ENCODE data around the gene CPLX1.

Gene CPLX1

GRCh38 chr4:825971-826330 lies at the start of gene CPLX1:
CPLX1 (minus strand) TSS chr4:826129; CDS start chr4:824522, 1,607 bp downstream.
- H3K4me3 ChIP-seq (ENCODE audit: low read length) = no peak within 1 kb of the TSS
- TF ChIP-seq, protein P1, sequence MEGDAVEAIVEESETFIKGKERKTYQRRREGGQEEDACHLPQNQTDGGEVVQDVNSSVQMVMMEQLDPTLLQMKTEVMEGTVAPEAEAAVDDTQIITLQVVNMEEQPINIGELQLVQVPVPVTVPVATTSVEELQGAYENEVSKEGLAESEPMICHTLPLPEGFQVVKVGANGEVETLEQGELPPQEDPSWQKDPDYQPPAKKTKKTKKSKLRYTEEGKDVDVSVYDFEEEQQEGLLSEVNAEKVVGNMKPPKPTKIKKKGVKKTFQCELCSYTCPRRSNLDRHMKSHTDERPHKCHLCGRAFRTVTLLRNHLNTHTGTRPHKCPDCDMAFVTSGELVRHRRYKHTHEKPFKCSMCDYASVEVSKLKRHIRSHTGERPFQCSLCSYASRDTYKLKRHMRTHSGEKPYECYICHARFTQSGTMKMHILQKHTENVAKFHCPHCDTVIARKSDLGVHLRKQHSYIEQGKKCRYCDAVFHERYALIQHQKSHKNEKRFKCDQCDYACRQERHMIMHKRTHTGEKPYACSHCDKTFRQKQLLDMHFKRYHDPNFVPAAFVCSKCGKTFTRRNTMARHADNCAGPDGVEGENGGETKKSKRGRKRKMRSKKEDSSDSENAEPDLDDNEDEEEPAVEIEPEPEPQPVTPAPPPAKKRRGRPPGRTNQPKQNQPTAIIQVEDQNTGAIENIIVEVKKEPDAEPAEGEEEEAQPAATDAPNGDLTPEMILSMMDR (conservative IDR thresholded peaks at IDR 0.05; ENCODE audit: low read depth, low read length) = no peak
- DNase-seq (ENCODE audit: low read depth) = no peak

- DNase-seq (ENCODE audit: low read depth) = no peak
- TF ChIP-seq, protein P1 (conservative IDR thresholded peaks at IDR 0.05; ENCODE audit: low read depth, low read length) = no peak
- no peak overlapping the region for H3K4me3 ChIP-seq (ENCODE audit: low read length)
These were observed 49.3 kb upstream of the CPLX1 start for GRCh38 chr4:874971-875817.

- TF ChIP-seq, protein P1 (conservative IDR thresholded peaks at IDR 0.05; ENCODE audit: low read depth, low read length) = no peak
- no peak for DNase-seq (ENCODE audit: low read depth)
- no peak overlapping the region for H3K4me3 ChIP-seq (ENCODE audit: low read length)
These were observed 48.1 kb upstream of the CPLX1 start for GRCh38 chr4:874056-874455.

- no peak for DNase-seq (ENCODE audit: low read depth)
- no peak overlapping the region for H3K4me3 ChIP-seq (ENCODE audit: low read length)
- TF ChIP-seq, protein P1 (conservative IDR thresholded peaks at IDR 0.05; ENCODE audit: low read depth, low read length) = no peak
These were observed 46.5 kb upstream of the CPLX1 start for GRCh38 chr4:872241-872981.

DNA sequence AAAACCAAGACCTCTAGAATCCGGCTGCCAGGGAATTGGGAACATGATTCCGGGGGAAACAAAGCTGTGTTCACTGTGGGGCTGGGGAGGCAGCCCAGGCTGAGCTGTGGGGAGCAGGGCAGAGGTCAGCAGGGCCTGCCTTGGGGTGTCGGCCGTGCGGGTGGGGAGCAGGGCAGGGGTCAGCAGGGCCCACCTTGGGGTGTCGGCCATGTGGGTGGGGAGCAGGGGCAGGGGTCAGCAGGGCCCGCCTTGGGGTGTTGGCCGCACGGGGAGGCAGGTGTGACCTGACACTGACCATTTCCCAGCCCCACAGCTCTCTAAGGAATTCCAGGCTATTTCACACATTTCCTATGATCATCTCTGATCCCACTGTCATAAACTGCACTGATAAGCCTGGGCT lies 45.6 kb upstream of the CPLX1 start:
- TF ChIP-seq, protein P1 (conservative IDR thresholded peaks at IDR 0.05; ENCODE audit: low read depth, low read length) = no peak
- no peak overlapping the region for H3K4me3 ChIP-seq (ENCODE audit: low read length)
- DNase-seq (ENCODE audit: low read depth) = no peak

DNA sequence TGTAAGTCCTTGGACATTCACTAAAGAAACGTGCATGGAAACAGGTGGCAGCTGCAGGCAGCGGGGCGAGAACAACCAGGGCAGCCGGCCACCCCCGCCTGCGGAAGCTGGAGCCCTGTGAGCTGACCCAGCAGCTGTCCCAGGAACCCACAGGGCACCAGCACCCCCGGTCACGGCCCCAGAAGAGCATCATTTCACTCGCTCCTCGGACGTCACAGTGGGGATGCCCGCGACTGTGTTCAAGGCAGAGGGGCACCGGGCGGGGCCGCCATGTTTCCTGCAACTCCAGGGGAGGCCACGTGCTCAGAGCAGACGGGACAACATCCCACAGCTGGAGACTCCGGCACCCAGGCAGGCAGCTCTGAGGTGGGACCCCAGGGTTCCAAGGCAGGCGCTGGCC lies 45.0 kb upstream of the CPLX1 start:
- no peak for DNase-seq (ENCODE audit: low read depth)
- no peak overlapping the region for H3K4me3 ChIP-seq (ENCODE audit: low read length)
- TF ChIP-seq, protein P1 (conservative IDR thresholded peaks at IDR 0.05; ENCODE audit: low read depth, low read length) = no peak
